HG02981 (cell line): Measurements from ENCODE around the gene CNTN1.
"Not testable (repeated sequence)": the region's sequence is repeated elsewhere in the genome, so short reads cannot be mapped to it uniquely, and the experiment has no call there.

Experiments used
- ATAC-seq: cut with Tn5 transposase; IDR thresholded peaks from one replicate; pipeline ENCODE4 v1.9.1; 2021; ENCODE audit warnings: mild to moderate bottlenecking, moderate library complexity; ENCODE audit not compliant: unreplicated experiment

The CNTN1 gene

GRCh38 chr12:40697566-40698259 lies 5.5 kb downstream of the CNTN1 start:
- no peak for ATAC-seq

- ATAC-seq = no peak
Observed at GRCh38 chr12:40701756-40702155, 9.5 kb downstream of the CNTN1 start.

GRCh38 chr12:40711121-40711520 lies 18.9 kb downstream of the CNTN1 start:
- ATAC-seq = no peak

- ATAC-seq = no peak
Observed at GRCh38 chr12:40714636-40715035, 22.4 kb downstream of the CNTN1 start.

GRCh38 chr12:40716037-40716436 lies 23.8 kb downstream of the CNTN1 start:
- no peak for ATAC-seq

- no peak for ATAC-seq
Observed at GRCh38 chr12:40717576-40717975, 25.3 kb downstream of the CNTN1 start.

GRCh38 chr12:40718878-40719372 lies 26.7 kb downstream of the CNTN1 start:
- no peak for ATAC-seq

GRCh38 chr12:40723001-40723400 lies 30.8 kb downstream of the CNTN1 start:
- ATAC-seq = no peak

- no peak for ATAC-seq
Observed at GRCh38 chr12:40726366-40726765, 34.1 kb downstream of the CNTN1 start.

GRCh38 chr12:40727774-40728483 lies 35.7 kb downstream of the CNTN1 start:
- ATAC-seq = no peak

GRCh38 chr12:40730281-40730680 lies 38.0 kb downstream of the CNTN1 start:
- ATAC-seq = no peak

- no peak for ATAC-seq
Observed at GRCh38 chr12:40733871-40734270, 41.6 kb downstream of the CNTN1 start.

GRCh38 chr12:40734276-40734675 lies 42.0 kb downstream of the CNTN1 start:
- no peak for ATAC-seq

GRCh38 chr12:40735551-40736230 lies 43.5 kb downstream of the CNTN1 start:
- ATAC-seq = no peak

- not testable (repeated sequence) for ATAC-seq
Observed at GRCh38 chr12:40737416-40737815, 45.2 kb downstream of the CNTN1 start.

- no peak for ATAC-seq
Observed at GRCh38 chr12:40738856-40739255, 46.6 kb downstream of the CNTN1 start.

- no peak for ATAC-seq
Observed at GRCh38 chr12:40742041-40742440, 49.8 kb downstream of the CNTN1 start.

- no peak for ATAC-seq
Observed at GRCh38 chr12:40745386-40745785, 53.1 kb downstream of the CNTN1 start.

GRCh38 chr12:40749863-40750262 lies 57.6 kb downstream of the CNTN1 start:
- no peak for ATAC-seq

GRCh38 chr12:40752011-40752410 lies 59.8 kb downstream of the CNTN1 start:
- ATAC-seq = no peak

- no peak for ATAC-seq
Observed at GRCh38 chr12:40760821-40761220, 68.6 kb downstream of the CNTN1 start.

- ATAC-seq = no peak
Observed at GRCh38 chr12:40762072-40762471, 69.8 kb downstream of the CNTN1 start.
